Esophagus (tissue), 2 donors: Measurements from ENCODE around the gene OR51B2. TPM values are rescaled to one million over a fixed set of nuclear protein-coding genes. Genes with fewer than 3 reads are reported as not detected.

Source experiments
- H3K27ac ChIP-seq, 2 donors: one replicate each; pipeline ENCODE4 v1.5.1; 2013; ENCODE audit warnings: low read depth in 2 of 2, mild to moderate bottlenecking in 2 of 2, inconsistent platforms in 1 of 2, low read length in 1 of 2, moderate library complexity in 1 of 2
- H3K27me3 ChIP-seq, 2 donors: one replicate each; pipeline ENCODE4 v1.6.1; 2013; ENCODE audit warnings: low read length in 2 of 2, control low read depth in 1 of 2, mild to moderate bottlenecking in 1 of 2; ENCODE audit not compliant: insufficient read depth in 2 of 2, control insufficient read depth in 1 of 2
- H3K36me3 ChIP-seq, 2 donors: one replicate each; pipeline ENCODE4 v1.6.1; 2013; ENCODE audit warnings: low read length in 1 of 2; ENCODE audit not compliant: control insufficient read depth in 2 of 2, insufficient read depth in 2 of 2
- H3K4me1 ChIP-seq, 2 donors: one replicate each; pipeline ENCODE4 v1.6.1; 2013; ENCODE audit warnings: low read length in 1 of 2; ENCODE audit not compliant: control insufficient read depth in 2 of 2, insufficient read depth in 2 of 2
- H3K4me3 ChIP-seq, 2 donors: one replicate each; pipeline ENCODE4 v1.5.1; 2013; ENCODE audit warnings: low read length in 2 of 2, mild to moderate bottlenecking in 2 of 2, low read depth in 1 of 2, moderate library complexity in 1 of 2
- H3K9me3 ChIP-seq, 2 donors: one replicate each; pipeline ENCODE4 v1.6.1; 2013; ENCODE audit warnings: mild to moderate bottlenecking in 2 of 2, low read depth in 1 of 2, low read length in 1 of 2, moderate library complexity in 1 of 2; ENCODE audit not compliant: control insufficient read depth in 2 of 2, insufficient read depth in 1 of 2
- WGBS, 2 donors: extraction: QIAGEN DNeasy Blood & Tissue Kit; methylation state at CpG; one replicate each; pipeline ENCODE4 v1.1.7; 2013; 5-methylcytosine and 5-hydroxymethylcytosine counted together
- polyA plus RNA-seq, 2 donors: library from polyadenylated mRNA; stranded (reverse); fragments of 200-250 nt; gene quantifications; one replicate each; pipeline ENCODE4 v1.2.3, GENCODE V29; 2013
- donor health status: healthy with polysubstance abuse.
- donor health status: Bipolar disorder and iron deficiency.

The OR51B2 gene
- polyA plus RNA-seq, 2 donors = not detected

- H3K27ac ChIP-seq = no peak overlapping the region
- H3K27me3 ChIP-seq = no peaks in the 10 kb centered on the region
- no peaks in the 10 kb centered on the region for H3K9me3 ChIP-seq
- WGBS, 2 donors = 59 to 75% methylated on average over 1 of the region's 1 CpG
- H3K4me1 ChIP-seq = peaks cover 0 to 3% of the 10 kb centered on the region in 2 donors
- H3K36me3 ChIP-seq = no peaks in the 10 kb centered on the region
- no peak overlapping the region for H3K4me3 ChIP-seq
These were observed 46.2 kb downstream of the OR51B2 start for GRCh38 chr11:5277807-5278382.

DNA sequence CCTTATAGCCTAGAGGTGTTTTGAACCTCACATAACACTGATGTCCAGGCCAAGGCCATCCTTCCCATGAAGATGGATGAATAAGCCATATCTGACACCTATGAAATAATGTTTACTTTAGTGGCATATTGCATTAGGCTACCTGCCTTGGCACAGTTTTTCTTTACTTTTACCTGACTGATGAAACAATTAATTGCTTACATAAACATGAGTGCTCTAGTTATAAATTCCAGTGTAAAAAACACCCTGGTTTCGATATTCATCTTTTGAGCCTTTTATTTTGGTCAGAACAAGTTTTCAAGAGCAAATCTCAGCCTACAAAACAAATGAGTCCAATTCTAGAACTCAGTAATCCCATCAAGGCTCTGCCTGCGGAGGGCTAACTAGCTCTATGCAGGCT lies 47.4 kb downstream of the OR51B2 start:
- H3K36me3 ChIP-seq = no peaks in the 10 kb centered on the region
- H3K9me3 ChIP-seq = no peaks in the 10 kb centered on the region
- H3K4me3 ChIP-seq = no peak overlapping the region
- H3K27ac ChIP-seq = no peak overlapping the region
- WGBS, 2 donors = 62 to 72% methylated on average over 2 of the region's 2 CpGs
- peaks cover 0 to 3% of the 10 kb centered on the region in 2 donors for H3K4me1 ChIP-seq
- H3K27me3 ChIP-seq = no peaks in the 10 kb centered on the region

DNA sequence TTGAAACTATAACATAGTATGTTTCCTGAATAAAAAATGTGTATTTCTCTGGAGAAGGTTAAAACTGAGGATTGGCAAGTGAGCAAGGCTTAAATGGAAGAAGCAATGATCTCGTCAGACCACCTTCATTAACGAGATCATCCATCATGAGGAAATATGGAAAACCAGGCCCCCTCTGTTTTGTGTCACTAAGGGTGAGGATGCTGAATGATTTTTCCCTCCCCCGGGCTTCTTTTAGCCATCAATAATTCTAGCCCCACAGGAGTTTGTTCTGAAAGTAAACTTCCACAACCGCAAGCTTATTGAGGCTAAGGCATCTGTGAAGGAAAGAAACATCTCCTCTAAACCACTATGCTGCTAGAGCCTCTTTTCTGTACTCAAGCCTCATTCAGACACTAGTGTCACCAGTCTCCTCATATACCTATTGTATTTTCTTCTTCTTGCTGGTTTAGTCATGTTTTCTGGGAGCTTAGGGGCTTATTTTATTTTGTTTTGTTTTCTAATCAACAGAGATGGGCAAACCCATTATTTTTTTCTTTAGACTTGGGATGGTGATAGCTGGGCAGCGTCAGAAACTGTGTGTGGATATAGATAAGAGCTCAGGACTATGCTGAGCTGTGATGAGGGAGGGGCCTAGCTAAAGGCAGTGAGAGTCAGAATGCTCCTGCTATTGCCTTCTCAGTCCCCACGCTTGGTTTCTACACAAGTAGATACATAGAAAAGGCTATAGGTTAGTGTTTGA lies 48.6 kb downstream of the OR51B2 start:
- H3K4me3 ChIP-seq = no peak overlapping the region
- H3K36me3 ChIP-seq = no peaks in the 10 kb centered on the region
- whole genome bisulfite sequencing, 2 donors = 64 to 69% methylated on average over 6 of the region's 6 CpGs
- H3K4me1 ChIP-seq = peaks cover 0 to under 1% of the 10 kb centered on the region in 2 donors
- no peaks in the 10 kb centered on the region for H3K27me3 ChIP-seq
- H3K27ac ChIP-seq = no peak overlapping the region
- H3K9me3 ChIP-seq = no peaks in the 10 kb centered on the region

GRCh38 chr11:5274395-5274794 lies 49.7 kb downstream of the OR51B2 start:
- Histone ChIP-seq H3K9me3 (peaks cover 0 to 2% of the 10 kb centered on the region in 2 donors), H3K27me3 (no peaks in the 10 kb centered on the region), H3K36me3 (no peaks in the 10 kb centered on the region), H3K4me3 (no peak overlapping the region), H3K27ac (no peak overlapping the region), H3K4me1 (no peaks in the 10 kb centered on the region)
- WGBS, 2 donors = 73 to 79% methylated on average over 5 of the region's 5 CpGs

Other genes starting within 250 kb of the OR51B2 start
- not detected for gene OR52A5, start 185.9 kb downstream of the OR51B2 start, polyA plus RNA-seq
- gene OR52A1, start 169.5 kb downstream of the OR51B2 start, polyA plus RNA-seq = not detected
- gene OR51V1, start 123.6 kb downstream of the OR51B2 start, polyA plus RNA-seq = not detected
- gene HBB, start 97.2 kb downstream of the OR51B2 start, polyA plus RNA-seq = under 1 TPM; 0.41 to 0.53 TPM
- gene HBD, start 89.8 kb downstream of the OR51B2 start, polyA plus RNA-seq = not detected
- gene HBG1, start 74.4 kb downstream of the OR51B2 start, polyA plus RNA-seq = not detected
- not detected for gene HBG2, start 69.5 kb downstream of the OR51B2 start, polyA plus RNA-seq
- not detected for gene HBE1, start 54.4 kb downstream of the OR51B2 start, polyA plus RNA-seq
- not detected for gene OR51B4, start 22.4 kb downstream of the OR51B2 start, polyA plus RNA-seq
- gene OR51B5, start 19.2 kb upstream of the OR51B2 start, polyA plus RNA-seq = not detected
- not detected for gene OR51B6, start 27.2 kb upstream of the OR51B2 start, polyA plus RNA-seq
- not detected for gene OR51M1, start 59.5 kb upstream of the OR51B2 start, polyA plus RNA-seq
- not detected for gene OR51Q1, start 97.8 kb upstream of the OR51B2 start, polyA plus RNA-seq
- gene OR51I1, start 117.2 kb upstream of the OR51B2 start, polyA plus RNA-seq = not detected
- gene OR51I2, start 125.0 kb upstream of the OR51B2 start, polyA plus RNA-seq = not detected
- gene OR52D1, start 164.4 kb upstream of the OR51B2 start, polyA plus RNA-seq = not detected
- not detected for gene UBQLN3, start 185.7 kb upstream of the OR51B2 start, polyA plus RNA-seq
- gene UBQLNL, start 192.4 kb upstream of the OR51B2 start, polyA plus RNA-seq = under 1 TPM; 0.15 to 0.49 TPM
- gene OR52H1, start 224.2 kb upstream of the OR51B2 start, polyA plus RNA-seq = not detected